GM19468 (cell line): ENCODE results near the gene SRPK2.
"Not testable (repeated sequence)": the region's sequence is repeated elsewhere in the genome, so short reads cannot be mapped to it uniquely, and the experiment has no call there.

Experiments used
- ATAC-seq: cut with Tn5 transposase; IDR thresholded peaks from one replicate; pipeline ENCODE4 v1.9.1; 2021; ENCODE audit warnings: mild to moderate bottlenecking, moderate library complexity, moderate number of reproducible peaks; ENCODE audit not compliant: unreplicated experiment; ENCODE audit errors: extremely low read depth

SRPK2 gene

DNA sequence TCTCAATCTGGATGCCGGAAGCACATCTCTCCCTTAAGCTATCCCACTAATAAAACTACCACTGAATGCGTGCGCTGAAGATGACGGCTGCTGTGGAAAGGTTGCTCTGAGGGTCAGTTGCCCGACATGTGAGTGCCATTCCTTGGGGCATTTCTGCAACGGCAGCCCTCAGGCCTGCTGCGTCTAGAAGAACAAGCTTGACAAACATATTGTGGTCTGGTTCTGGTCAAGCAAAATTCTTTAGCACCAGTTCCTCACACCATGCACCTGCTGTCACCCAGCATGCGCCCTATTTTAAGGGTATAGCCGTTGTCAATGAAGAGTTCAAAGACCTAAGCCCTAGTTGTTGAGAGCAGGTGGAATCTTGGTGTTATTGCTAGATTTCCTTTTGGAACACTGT is 184.2 kb downstream of the SRPK2 start:
- no peak for ATAC-seq

DNA sequence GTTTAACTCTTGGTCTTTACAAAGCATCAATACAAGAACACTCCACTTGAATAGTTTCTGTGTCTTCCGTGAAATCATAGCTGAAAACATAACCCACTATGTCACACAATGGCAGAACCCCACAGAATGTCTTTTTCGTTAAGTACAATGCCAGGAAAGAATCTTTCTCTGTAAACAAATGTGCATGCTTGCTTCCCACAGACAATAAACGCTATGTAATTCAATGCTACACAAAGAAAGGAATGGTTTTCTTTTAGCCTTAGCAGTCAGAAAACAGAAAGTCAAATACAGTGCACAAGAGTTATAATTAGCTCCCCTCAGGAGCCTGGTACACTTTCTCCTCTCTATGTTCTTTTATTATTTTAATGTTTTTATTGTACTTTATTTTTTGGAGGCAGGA is 186.1 kb downstream of the SRPK2 start:
- no peak for ATAC-seq

DNA sequence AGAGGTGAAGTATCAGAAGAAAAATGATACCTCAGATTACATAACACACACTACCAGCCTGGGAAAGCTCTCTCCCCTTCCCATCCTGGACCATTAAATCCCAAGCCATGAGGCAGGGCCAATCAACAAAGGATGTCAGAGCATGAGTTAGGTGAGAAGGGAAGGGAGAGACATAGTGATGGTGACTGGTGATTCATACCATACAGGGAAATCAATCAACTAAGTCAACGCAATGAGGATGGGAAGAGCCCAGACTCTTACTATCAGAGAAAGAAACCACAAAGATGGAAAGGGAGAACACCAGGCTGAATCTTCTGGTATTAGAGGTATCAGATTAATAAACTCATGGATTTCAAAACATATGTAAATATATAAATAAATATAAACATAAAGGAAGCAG is 189.3 kb downstream of the SRPK2 start:
- ATAC-seq, result no peak

DNA sequence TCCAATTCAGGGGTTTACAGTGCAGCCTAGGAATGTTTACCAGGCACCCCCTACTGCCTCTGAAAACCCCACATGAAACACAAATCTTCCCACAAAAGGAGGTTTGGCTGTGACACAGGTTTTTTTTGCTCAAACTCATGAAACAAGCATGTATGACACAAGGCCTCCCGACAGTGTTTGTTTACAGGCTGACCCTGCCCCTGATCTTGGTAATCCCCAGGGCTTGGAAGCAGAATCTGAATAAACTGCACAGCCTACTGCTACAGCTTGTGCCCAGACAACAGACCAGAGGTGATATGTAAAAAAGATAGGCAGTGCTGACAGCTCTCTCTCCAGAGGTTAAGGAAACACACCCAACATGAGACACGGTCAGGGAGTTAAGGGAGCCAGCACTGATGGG is 190.5 kb downstream of the SRPK2 start:
- ATAC-seq, result no peak

DNA sequence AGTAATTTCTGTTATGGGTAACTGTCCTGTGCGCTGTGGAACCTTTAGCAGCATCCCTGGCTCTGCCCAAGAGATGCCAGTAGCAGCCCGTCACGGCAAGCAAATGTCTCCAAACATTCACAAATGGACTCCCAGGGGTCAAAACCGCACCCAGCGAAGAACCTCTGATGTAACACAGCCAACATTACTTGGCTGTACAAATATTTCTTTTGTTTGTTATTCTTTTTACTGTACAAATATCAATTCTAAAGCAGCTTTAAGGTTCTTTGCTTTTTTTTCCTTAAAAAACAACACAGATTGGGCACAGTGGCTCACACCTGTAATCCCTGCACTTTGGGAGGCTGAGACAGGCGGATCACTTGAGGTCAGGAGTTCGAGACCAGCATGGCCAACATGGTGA is 192.2 kb downstream of the SRPK2 start:
- no peak for ATAC-seq

DNA sequence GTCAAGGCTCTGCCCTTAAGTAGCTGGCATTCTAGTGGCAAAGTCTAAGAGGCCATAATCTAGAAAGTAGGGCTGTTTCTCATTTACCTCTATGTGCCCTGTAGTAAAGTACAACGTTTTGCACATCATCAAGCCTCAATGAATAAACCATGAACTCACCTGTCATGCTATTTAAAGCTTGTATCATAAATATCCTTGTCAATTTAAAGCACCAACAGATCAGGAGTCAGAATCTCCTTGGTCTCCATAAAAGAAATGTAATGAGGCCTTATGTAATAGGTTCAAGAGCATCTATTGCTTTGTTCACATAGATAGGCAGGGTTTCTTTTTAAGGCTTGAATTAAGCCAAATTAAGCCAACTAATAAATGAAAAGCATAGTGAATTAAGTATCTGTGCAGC is 192.8 kb downstream of the SRPK2 start:
- ATAC-seq, result no peak

DNA sequence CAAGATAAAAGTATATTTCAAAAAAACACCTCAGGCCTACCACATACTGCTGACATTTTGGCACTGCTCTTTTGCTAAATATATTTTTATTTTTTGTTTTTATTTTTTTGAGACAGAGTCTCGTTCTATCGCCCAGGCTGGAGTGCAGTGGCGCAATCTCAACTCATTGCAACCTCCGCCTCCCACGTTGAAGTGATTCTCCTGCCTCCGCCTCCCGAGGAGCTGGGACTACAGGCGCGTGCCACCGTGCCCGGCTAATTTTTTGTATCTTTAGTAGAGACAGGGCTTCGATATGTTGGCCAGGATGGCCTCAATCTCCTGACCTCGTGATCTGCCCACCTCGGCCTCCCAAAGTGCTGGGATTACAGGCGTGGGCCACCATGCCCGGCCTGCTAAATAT is 193.8 kb downstream of the SRPK2 start:
- ATAC-seq, result not testable (repeated sequence)

DNA sequence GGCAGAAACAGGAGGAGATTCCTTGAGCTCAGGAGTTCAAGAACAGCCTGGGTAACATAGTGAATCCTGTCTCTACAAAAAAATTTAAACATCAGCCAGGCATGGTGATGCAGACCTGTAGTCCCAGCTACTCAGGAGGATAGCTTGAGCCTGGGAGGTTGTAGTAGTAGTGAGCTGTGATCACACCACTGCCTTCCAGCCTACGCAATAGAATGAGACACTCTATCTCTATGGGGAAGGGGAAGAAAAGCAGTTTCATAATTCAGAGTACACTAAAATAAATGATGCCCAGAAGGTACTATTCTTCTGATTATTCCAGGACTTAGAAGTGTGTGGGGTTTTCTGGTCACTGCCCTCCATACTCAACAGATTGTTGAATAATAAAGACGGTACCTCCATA is 197.4 kb downstream of the SRPK2 start:
- ATAC-seq, result no peak

DNA sequence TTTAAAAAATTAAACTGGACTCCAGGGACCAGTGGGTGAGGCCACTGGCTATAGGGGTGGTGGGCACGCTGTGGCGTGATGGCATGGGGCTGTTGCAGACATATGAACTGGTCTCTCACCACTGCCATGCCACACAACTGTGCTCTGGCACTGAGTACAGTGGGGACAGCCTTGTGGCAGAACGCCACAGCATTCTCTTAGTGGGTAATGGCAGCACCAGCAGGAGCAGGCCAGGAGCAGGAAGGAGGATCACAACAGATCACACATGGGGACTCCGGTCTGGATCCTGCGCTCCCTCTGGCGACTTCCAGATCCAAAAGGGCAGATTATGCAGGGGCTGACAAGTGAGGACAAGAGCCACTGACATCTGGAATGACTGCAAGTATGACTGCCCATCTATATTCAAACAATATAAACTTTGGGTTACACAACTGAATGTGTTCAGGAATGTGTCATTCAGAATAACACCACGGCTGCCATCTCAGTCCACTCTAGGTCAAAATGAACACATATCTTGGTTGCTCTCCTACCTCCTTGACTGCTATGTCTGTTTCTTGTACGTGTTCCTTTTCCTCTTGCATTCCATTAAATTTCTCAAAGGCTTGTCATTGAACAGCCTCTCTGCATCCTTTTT is 198.7 kb downstream of the SRPK2 start:
- ATAC-seq, result no peak

DNA sequence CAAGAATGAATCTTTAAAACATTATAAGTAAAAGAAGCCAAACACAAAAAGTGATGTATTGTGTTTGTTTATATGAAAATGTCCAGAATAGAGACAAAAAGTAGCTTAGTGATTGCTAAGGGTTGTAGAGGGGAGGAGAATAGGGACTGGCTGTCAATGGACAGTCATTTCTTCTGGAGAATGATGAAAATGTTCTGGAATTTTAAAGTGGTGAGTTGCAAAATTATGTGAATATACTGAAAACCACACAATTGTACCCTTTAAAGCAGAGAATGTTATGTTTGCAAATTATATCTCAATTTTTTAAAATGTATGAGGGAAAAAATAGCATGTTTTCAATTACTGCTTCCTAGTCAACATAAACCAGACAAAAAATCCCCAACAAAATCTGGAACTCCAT is 200.5 kb downstream of the SRPK2 start:
- no peak for ATAC-seq

DNA sequence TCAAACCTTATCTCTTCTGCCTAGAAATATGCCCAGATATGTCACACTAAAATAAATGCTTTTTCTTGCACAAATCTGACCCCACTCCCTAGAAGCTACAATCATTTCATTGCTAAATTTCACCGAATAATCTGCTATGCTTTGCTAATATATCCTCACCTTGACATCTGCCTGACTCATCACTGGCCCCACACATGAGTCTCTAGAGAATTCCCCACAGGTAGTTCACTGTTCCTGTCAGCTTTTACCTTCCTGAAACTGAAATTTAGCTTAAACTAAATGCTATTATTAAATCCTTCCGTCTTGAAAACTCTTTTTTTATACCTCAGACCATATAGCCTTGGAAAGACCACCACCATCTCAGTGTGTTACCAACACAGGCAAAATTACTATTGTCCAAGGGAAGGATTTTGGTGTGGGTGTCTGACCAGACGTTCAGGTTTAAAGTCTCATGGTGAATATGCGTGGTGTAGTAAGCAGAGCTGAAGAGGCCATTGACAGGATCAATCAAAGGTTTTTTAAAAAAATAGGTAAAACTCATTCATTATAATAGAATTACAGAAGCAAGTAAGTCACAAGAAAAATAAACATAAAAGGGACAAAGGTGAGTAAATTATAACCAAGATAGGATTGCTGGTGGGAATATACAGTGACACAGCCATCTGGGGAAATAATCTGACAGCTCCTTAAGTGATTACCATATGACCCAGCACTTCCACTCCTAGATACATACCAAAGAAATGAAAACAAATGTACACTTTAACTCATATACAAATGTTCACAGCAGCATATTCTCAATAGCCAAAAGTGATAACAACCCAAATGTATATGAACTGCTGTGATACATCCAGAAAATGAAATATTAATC is 201.2 kb downstream of the SRPK2 start:
- no peak for ATAC-seq

DNA sequence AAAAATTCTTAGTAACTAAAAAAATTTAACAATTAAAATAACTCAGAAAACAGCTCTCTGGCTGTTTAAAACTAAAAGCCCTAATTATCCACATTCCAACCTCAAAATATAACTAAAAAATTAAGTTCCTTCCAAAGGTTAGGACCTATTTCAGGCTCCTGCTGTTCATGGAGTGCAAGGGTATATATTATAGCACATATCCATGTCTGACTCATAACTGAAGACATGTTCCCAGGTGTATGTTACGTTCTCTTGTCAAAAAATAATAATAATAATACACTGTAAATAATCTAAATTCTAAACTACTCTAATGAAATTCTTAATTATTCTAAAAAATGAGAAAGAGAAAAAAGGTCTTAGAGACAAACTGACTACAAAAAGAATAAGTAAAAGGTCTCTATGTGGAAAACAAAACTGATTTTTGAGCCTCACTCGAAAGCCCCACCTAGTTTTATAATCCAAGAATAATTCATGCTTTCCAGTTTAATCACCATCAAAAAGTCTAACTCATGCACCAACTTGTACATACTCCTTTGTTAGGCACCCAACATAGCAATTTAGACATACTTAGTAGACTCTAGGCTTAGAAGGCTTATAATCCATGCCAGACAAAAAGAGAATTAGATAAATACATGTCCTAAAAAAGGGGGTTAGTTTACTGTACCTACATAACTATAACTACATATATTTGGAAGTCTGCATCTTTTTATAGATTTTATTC is 203.3 kb downstream of the SRPK2 start:
- no peak for ATAC-seq

DNA sequence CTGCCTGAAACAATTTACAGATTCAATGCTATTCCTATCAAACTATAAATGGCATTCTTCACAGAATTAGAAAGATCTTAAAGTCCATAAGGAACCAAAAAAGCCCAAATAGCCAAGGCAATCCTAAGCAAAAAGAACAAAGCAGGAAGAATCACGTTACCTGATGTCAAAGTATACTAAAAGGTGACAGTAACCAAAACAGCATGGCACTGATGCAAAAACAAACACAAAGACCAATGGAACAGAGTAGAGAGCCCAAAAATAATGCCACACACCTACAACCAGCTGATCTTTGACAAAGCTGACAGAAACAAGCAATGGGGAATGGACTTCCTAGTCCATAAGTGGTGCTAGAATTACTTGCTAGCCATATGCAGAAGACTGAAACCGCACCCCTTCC is 208.7 kb downstream of the SRPK2 start:
- ATAC-seq, result no peak

DNA sequence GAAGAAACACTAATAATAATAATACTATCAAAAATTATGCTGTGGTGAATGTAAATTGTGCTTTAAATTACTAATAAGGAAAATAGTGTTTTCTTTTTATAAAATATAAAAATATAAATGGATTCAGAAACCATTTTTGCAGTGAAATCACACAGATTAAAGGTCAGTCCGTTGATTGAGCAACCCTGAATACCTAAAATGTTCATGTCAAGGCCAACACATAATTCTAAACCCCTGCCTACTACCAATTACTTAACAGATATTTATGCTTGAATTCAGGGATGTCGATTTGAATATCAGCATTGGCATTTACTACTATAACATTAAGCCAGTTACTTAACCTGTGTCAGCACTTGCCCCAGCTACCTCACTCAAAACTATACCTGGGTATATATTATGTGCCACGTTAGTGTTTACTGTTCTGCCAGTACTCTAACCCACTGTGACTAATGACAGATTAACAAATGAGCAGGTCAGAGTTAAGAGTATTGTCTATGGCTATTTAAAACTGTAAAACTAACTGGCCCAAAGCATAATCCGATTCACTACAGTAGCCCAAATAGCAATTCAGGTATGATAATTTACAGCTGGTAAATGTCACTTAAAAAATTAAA is 209.7 kb downstream of the SRPK2 start:
- ATAC-seq, result no peak

DNA sequence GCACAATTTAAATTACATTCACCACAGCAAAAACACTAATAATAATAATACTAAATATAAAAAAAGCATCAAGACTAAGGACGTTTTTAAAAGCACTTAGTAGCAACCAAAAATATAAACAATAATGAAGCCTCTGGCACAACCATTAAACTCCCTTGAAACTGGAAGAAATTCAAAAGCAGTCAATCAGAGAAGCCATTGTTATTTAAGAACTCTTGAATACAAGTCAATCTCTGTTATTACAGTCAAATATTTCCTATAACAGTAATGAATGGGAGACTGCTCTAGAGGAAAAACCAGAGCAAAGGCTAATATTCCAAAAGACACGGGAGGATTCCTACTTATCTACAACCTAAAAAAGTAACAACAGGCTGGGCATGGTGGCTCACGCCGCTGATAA is 210.5 kb downstream of the SRPK2 start:
- no peak for ATAC-seq

DNA sequence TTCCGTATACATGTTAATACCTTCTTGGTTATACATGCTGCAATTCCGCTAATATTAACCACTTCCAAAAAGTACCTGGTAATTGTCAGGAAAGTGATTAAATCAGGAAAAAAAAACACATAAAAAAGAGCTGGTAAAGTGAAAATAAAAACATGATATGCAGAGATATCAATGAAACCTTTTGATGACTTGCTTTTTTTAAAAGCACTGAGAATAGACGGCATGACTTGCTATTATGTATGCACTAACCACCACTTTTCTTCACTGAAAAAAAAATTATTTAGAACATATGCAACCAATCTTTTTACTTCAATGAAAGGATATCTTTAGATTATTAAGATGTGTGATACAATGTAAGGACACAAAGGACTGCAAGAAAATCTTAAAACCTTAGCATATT is 211.7 kb downstream of the SRPK2 start:
- no peak for ATAC-seq

DNA sequence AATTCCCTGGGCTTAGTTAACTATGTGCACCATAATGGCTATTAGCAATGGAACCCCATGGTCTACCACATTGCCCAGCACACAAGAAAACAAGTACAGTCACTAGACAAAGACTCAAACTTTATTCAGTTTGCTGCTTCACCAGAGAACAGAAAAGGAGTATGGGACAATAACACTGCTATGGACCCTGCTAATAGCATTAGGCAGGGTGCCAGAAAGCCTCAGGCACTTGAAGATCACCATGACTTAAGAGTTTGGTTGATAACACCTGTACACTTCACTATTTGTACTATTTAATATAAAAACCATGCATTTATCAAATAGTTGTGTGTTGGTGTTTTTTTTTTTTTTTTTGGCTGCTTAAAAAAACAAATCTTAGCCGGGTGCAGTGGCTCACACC is 215.1 kb downstream of the SRPK2 start:
- ATAC-seq, result no peak

DNA sequence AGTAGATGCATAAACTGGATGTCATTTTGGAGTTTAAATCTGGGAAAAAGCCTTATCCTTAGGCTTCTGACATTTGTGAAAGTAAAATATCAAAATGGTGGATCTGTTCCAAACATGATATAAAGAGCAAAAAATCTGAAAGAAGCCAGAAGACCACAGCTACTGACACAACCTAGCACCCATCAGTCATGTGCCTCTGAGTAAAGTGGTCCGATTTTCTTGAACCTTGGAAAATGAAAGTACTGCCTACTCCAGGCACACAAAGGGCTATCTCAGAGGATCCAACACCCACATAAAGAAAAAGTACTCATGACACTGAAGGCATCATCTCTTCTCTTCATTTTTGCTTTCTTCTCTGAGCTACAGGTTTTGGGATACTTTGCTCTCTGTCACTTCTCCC is 224.0 kb downstream of the SRPK2 start:
- no peak for ATAC-seq

DNA sequence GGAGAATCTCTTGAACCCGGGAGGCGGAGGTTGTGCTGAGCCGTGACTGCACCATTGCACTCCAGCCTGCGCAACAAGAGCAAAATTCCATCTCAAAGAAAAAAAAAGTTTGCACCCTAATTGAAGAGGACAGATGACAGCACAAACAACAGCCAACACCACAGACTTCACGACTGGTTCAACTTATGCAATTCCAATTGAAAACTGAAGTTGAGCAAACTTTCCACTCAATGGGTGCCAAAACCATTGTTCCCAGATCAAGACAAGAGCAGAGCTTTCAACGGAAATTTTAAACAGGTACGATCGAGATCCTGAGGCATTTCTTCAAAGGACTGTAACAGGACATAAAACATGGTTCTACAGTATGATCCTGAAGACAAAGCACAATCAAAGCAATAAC is 225.0 kb downstream of the SRPK2 start:
- ATAC-seq, result no peak

DNA sequence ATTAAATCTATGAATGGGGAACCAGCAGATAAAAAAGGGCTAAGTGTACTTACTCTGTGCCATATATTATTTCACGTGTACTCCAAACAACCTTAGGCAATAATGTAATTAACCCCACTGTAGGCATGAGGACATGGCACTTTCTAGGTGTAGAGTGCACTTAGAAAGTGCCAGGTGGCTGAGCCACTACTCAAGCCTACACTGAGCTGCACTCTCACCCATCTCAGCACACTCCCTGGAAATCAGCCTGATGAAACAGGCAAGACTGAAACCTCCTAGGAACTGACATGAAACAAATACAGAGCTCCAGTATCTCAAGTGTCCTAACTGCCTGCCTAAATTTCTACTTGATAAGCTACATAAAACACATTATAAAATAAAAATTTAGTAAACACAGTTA is 227.4 kb downstream of the SRPK2 start:
- ATAC-seq, result no peak

DNA sequence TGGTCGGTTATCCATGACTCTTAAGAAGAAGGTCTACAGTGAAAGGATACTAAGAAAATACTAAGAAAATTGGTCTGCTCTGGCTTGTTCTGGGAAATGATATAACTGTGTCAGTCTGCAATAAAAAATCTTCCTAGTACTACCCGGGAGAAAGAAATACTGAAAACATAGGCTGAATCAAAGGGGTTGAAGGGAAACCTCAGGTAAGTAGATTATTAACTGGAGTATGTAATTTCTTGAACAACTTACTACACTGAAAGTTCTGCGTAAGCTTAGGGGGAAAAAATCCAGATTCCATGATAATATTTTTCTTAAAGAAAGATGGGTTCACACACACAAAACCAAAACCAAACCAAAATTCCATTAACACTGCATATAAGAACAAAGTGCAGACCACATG is 231.4 kb downstream of the SRPK2 start:
- no peak for ATAC-seq
